HG03025 (cell line): ENCODE measurements around the gene EPHB1.

Source experiments
- ATAC-seq: cut with Tn5 transposase; IDR thresholded peaks from one replicate; pipeline ENCODE4 v1.9.1; 2021; ENCODE audit warnings: mild to moderate bottlenecking, moderate library complexity; ENCODE audit not compliant: unreplicated experiment, low FRiP score

The EPHB1 gene

GRCh38 chr3:134804508-134805480, 9.7 kb downstream of the EPHB1 start:
- ATAC-seq: no peak

- ATAC-seq: no peak
Measured at GRCh38 chr3:134807189-134807588, 12.1 kb downstream of the EPHB1 start.

DNA sequence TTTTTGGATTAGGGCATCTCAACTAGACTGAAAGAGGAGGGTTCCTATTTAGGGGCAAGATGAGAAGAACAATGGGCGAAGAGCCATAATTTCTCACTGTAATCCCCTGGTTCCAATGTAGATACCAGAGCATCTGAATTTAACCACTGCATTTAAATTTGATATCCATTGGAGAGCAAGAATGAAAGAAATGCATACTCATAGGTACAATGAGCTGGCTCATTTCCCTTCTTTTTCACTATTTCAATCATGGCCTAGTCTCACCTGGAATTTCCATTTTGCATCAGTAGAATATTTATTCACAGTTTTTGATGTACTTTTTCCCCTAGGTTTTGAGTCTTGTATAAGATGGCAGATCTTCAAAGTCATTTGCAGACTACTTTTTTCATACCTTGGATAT, 13.8 kb downstream of the EPHB1 start:
- ATAC-seq: no peak

DNA sequence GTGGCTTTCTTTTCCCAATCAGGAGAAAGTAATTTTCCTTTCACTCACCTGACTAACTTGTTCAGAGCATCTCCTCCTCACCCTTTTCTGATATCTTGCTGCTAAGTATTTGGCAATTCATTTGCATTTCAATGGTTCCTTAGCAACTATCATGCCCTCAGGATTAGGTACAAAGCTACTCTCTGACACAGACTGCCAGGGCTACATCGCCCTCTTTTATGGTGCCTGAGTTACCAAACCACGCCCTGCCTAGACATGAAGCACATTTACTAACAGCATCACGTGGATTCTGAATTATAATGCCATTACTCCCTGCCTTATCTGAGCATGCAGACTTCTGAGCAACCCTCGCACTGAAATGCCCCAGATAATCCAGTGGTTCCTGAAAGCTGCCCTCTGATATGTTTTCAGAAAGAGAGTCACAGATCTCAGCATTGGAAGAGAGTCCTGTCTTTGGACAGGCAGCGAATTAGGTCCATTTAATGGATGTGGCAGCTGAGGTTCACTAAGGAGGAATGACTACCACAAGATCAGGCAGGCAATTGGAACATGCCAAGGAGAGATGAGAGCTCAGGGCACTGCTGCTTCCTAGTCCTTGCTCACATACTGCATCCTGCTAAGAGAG, 14.5 kb downstream of the EPHB1 start:
- no peak for ATAC-seq

DNA sequence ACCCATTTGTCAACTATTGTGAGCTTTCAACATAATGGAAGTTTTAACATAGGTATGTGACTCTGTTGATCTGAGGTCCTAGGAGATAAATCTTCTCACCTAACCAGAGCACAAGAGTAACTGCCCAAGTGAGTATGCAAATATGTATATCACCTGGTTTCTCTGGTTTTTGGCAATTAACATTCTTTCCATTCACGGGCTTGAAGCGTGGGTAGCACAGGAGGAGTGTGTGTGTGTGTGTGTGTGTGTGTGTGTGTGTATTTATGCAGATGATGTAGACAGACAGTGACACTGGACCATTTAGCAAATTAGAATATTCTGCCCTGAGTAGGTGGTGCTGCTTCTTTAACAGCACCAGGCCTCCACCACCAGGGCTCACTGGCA, 15.0 kb downstream of the EPHB1 start:
- ATAC-seq: no peak

DNA sequence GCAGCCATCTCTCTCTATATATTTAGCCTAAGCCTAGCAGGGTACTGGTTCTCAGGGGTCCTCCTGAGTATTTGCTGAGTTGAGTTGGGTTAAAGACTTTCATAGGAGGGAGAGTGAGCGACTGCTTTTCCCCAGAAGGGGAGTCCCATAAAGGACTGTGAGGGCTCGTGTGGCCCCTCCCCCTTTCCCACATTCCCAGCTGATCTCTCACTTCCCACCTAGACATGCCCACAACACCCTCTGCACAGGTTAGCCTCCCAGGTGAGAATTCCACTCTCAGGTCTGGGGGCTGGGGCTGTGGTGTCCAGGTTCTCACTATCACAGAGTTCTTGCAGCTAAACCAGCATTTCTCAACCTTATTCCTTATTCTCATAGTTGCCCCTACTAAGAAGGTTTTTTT, 15.8 kb downstream of the EPHB1 start:
- no peak for ATAC-seq

DNA sequence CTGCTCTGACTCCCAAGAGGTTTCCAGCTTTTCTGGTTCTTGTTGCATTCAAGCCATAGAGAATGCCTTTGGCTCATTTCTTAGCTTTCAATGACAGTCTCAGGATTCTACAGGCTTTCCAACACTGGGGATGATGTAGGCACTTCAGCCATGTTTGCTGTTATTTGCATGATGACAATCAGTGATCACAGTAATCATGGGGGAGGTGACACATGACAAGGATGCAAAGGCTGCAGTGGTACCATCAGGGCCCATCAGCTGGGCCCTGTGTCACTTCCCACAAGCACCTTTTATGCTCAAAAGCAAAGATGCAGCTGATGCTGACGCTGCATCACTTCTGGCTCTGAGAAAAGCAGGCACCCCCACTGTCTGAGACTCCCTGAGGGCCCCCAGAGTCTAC, 18.6 kb downstream of the EPHB1 start:
- ATAC-seq: no peak

GRCh38 chr3:134815519-134815918, 20.5 kb downstream of the EPHB1 start:
- ATAC-seq: no peak

DNA sequence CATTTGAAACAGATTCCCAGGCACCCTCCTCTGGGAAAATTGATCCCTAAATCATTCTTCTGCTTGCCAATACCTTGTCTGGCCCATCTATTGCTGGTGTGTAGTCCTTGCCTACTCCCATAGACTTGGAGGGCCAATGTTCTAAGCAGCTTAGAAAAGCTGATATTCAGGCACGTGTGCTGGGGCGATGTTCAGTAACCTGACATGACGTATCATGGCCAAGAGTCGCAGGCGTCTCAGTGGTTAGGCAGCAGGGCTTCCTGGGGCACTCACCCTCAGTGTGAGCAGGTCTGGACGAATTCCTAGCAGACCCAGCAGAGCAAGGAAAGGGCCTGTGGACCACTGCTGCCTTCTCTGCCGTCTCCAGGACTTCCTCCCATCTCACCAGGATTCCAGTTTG, 21.6 kb downstream of the EPHB1 start:
- no peak for ATAC-seq

DNA sequence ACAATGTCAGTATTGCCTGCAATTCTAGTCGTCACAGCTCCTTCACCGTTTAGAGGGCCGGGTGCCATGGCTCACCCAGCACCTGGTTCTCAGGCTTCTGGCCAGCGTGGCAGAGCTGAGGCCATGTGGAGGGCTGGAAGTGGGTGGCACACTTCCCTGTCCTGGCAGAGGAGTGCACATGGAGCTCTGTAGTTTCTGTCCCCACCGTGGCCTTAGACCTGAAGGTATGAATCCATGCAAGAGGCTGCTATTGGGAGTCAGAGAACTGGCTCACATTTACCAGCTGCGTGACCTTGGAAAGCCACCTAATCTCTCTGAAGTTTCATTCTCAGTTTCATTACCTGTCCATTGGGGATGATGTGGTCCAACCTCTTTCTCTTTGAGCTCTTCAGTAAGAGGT, 22.2 kb downstream of the EPHB1 start:
- ATAC-seq: no peak

DNA sequence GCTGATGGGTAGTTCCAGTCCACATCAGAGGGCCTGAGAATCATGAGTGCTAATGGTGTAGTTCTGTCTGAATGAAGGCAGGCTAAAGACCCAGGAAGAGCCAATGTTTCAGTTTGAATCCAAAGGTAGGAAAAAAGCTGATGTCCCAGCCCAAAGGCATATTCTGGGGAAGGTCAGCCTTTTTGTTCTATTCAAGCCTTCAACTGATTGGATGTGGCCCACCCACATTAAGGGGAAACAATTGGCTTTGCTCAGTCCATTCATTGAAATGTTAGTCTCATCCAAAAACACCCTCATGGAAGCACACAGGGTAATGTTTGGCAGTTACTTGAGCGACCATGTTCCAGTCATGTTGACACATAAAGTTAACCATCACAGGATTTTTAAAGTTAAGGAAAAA, 25.9 kb downstream of the EPHB1 start:
- ATAC-seq: no peak

DNA sequence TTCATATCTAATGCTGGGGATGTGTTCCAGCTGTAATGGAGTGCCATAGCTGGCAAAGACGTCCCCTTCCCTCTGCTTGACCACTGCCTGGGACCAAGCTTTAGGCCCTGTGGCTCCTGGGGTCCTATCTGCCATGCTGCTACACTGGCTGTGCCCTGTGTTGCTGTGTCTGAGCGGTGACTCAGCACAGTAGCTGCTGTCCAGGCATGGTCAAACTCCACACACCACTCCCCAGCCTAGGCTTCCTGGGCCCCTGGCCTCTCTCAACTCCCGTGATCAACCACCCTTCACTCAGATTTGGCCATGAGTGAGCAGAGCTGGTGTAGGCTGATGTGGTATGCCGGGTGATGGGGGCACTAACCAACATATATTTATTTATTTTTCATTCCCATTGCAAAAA, 27.0 kb downstream of the EPHB1 start:
- ATAC-seq: no peak

- ATAC-seq: no peak
Measured at GRCh38 chr3:134823679-134824078, 28.6 kb downstream of the EPHB1 start.

GRCh38 chr3:134824791-134825190, 29.7 kb downstream of the EPHB1 start:
- no peak for ATAC-seq

- ATAC-seq: peak; percentile 59
Measured at GRCh38 chr3:134827213-134827612, 32.2 kb downstream of the EPHB1 start.

GRCh38 chr3:134829721-134830120, 34.7 kb downstream of the EPHB1 start:
- no peak for ATAC-seq

GRCh38 chr3:134832585-134832984, 37.5 kb downstream of the EPHB1 start:
- no peak for ATAC-seq

GRCh38 chr3:134833453-134834163, 38.5 kb downstream of the EPHB1 start:
- no peak for ATAC-seq

GRCh38 chr3:134836921-134837320, 41.9 kb downstream of the EPHB1 start:
- no peak for ATAC-seq

DNA sequence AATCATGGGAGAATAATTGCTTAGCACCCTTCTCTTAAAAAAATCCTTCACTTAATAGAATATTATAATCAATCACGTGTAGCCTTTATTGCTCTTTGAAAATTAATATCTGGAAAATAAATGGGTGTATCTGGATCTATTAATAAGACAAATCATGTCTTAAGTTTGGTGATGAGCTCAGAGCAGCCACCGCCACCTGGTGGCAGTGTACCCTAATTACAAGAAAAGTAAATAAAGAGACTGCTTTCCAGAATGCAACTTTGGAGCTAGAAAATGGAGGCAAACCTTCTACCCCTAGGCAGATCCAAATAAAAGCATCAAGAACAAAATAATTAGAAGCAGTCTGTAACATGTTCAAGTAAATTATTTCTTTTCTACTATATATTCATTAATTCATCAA, 43.5 kb downstream of the EPHB1 start:
- ATAC-seq: no peak

GRCh38 chr3:134839422-134839821, 44.4 kb downstream of the EPHB1 start:
- no peak for ATAC-seq
